Stomach (tissue), 9 donors: ENCODE results near the gene TIPARP. TPM values are rescaled to one million over a fixed set of nuclear protein-coding genes. Genes with fewer than 3 reads are reported as not detected.
A peak's percentile ranks its signal among the peaks of the same experiment; 100 is the strongest.

ENCODE experiments used
- DNase-seq, 2 donors: peaks; one replicate each; pipeline versions ENCODE4 v3.0.0 to v3.0.0-alpha.2; 2013 to 2019
- H3K27ac ChIP-seq, 5 donors: fragments of 200-600 bp in 4 of 5; sonication (generic) in 4 of 5; one replicate each; pipeline ENCODE4 v1.5.1; 2013 to 2019; ENCODE audit warnings: mild to moderate bottlenecking in 1 of 5, moderate library complexity in 1 of 5
- H3K27me3 ChIP-seq, 3 donors: fragments of 200-600 bp; sonication (generic); one replicate each; pipeline ENCODE4 v1.5.1; 2017 to 2019; ENCODE audit warnings: mixed run types in 1 of 3
- H3K36me3 ChIP-seq, 4 donors: fragments of 200-600 bp; sonication (generic); 1 replicate in 3 of 4; 2 replicates in 1 of 4; pipeline ENCODE4 v1.5.1; 2016 to 2019
- H3K4me1 ChIP-seq, 4 donors: fragments of 200-600 bp; sonication (generic); one replicate each; pipeline ENCODE4 v1.5.1; 2016 to 2019
- H3K4me3 ChIP-seq, 4 donors: fragments of 200-600 bp; sonication (generic) in 3 of 4; one replicate each; pipeline ENCODE4 v1.5.1; 2016 to 2019; ENCODE audit warnings: mild to moderate bottlenecking in 1 of 4
- H3K9me3 ChIP-seq, 4 donors: fragments of 200-600 bp; sonication (generic); one replicate each; pipeline ENCODE4 v1.5.1; 2016 to 2019
- EP300 ChIP-seq: sonication (generic); formaldehyde crosslinking; IDR thresholded peaks from one replicate; pipeline ENCODE4 v1.6.1; 2017; ENCODE audit warnings: antibody characterized with exemption
- POLR2A ChIP-seq, 4 donors: fragments of 450-650 bp; IDR thresholded peaks; one replicate each; pipeline ENCODE4 v1.6.1; 2016; ENCODE audit warnings: antibody characterized with exemption in 4 of 4, control low read depth in 2 of 4, mild to moderate bottlenecking in 1 of 4, moderate library complexity in 1 of 4
- POLR2AphosphoS5 ChIP-seq, 3 donors: sonication (generic); formaldehyde crosslinking; IDR thresholded peaks; one replicate each; pipeline ENCODE4 v1.6.1; 2016; ENCODE audit warnings: antibody characterized with exemption in 3 of 3
- WGBS, 5 donors: extraction: QIAGEN DNeasy Blood & Tissue Kit in 3 of 5; methylation state at CpG; one replicate each; pipeline versions ENCODE4 v1.1.5 to v1.1.7; 2013 to 2018; 5-methylcytosine and 5-hydroxymethylcytosine counted together
- intact Hi-C: fragments of 100-400 bp; cut with DNase I; formaldehyde crosslinking; loops from one replicate; pipeline ENCODE4 v1.15.1; 2023; ENCODE audit warnings: low total_unique reads
- polyA plus RNA-seq, 3 donors: library from polyadenylated mRNA; stranded (reverse); fragments of 200-250 nt; gene quantifications; one replicate each; pipeline ENCODE4 v1.2.3, GENCODE V29; 2013
- total RNA-seq, 5 donors: library from RNA; depleted of rRNA; stranded (reverse); fragments of >200 nt; gene quantifications; one replicate each; pipeline versions ENCODE4 v1.1.0 to v1.2.3, GENCODE V29; 2014 to 2016
- TF ChIP-seq, protein P1 (sequence below), 7 experiments: fragments of 450-650 bp in 4 of 7; fragments of 200-600 bp in 3 of 7; sonication (generic) in 3 of 7; IDR thresholded peaks; one replicate each; pipeline ENCODE4 v1.5.1; 2016 to 2019; ENCODE audit warnings: antibody characterized with exemption in 7 of 7, control low read depth in 2 of 7, mild to moderate bottlenecking in 1 of 7
- donor health status: healthy with polysubstance abuse.
- donor health status: Bipolar disorder and iron deficiency.
- donor health status: healthy.

The TIPARP gene
- total and polyA plus RNA-seq, 8 donors = 7.2 to 73.4 (median 22.5) TPM

DNA sequence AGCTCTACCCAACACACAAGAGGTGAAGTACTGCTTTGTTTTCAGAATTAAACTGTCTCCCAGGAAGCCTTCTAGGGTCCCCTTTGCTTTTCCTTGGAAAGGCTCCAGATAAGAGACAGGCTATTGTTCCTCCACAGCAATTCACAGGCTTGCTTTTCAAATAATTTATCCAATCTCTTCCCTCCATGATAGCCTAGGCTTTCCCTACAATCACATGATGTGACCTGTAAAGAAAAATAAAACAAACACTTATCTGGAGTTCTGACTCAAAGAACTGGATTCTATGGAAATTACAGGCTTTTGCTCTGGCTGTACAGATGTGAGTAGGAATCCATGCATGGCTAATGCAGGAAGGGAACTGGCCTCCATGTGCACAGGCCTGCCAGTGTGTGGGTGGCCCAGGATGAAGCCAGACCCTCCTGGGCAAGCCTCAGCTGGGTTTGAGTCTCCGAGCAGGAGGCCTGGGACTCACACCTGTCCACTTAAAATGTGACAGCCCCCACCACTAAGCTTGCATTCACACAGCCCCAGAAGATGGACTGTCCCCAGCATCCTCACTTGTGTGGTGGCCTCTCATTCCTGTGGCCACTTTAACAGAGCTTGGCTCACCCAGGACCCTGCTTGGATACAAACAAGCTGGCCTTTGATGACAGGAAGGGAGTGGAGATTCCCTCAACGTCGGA lies 75.9 kb downstream of the TIPARP start:
- Histone ChIP-seq H3K27ac (no peak overlapping the region), H3K27me3 (no peaks in the 10 kb centered on the region), H3K4me3 (no peak overlapping the region), H3K9me3 (peaks cover 0 to 9% (median 0%) of the 10 kb centered on the region in 4 donors), H3K4me1 (no peaks in the 10 kb centered on the region), H3K36me3 (no peaks in the 10 kb centered on the region)
- intact Hi-C loops = no loop called here
- DNase-seq = no peak
- 30 to 51% (median 42%) methylated on average over 3 of the region's 3 CpGs for WGBS, 5 donors
- TF ChIP-seq POLR2AphosphoS5 (IDR thresholded peaks at IDR 0.05) = no peak
- TF ChIP-seq EP300 = no peak
- TF ChIP-seq, protein P1, sequence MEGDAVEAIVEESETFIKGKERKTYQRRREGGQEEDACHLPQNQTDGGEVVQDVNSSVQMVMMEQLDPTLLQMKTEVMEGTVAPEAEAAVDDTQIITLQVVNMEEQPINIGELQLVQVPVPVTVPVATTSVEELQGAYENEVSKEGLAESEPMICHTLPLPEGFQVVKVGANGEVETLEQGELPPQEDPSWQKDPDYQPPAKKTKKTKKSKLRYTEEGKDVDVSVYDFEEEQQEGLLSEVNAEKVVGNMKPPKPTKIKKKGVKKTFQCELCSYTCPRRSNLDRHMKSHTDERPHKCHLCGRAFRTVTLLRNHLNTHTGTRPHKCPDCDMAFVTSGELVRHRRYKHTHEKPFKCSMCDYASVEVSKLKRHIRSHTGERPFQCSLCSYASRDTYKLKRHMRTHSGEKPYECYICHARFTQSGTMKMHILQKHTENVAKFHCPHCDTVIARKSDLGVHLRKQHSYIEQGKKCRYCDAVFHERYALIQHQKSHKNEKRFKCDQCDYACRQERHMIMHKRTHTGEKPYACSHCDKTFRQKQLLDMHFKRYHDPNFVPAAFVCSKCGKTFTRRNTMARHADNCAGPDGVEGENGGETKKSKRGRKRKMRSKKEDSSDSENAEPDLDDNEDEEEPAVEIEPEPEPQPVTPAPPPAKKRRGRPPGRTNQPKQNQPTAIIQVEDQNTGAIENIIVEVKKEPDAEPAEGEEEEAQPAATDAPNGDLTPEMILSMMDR (IDR thresholded peaks at IDR 0.05) = no peak
- no peak for TF ChIP-seq POLR2A (IDR thresholded peaks at IDR 0.05)

DNA sequence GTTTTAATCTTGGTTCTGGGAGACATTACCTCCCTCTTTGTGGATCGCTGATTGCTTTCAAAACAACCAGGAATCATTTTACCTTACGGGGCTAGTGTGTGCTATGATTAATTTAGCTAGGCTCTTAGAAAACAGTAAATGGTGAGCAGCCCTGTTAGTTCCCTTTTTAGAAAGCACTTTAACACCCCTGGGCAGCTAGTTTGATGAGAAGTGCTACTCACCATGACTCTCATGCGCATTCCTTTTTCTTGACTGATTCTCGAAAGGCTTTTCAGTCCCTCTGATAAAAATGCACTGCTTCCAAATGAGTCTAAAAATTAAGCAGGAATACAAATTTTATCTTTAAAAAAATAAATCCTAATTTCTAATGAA lies 76.5 kb downstream of the TIPARP start:
- no peak overlapping the region for H3K4me3 ChIP-seq
- H3K9me3 ChIP-seq = peaks cover 0 to 9% (median 0%) of the 10 kb centered on the region in 4 donors
- no peak for DNase-seq
- no peak overlapping the region for H3K27ac ChIP-seq
- H3K36me3 ChIP-seq = no peaks in the 10 kb centered on the region
- H3K27me3 ChIP-seq = no peaks in the 10 kb centered on the region
- intact Hi-C loops = no loop called here
- no peaks in the 10 kb centered on the region for H3K4me1 ChIP-seq
- 80 to 90% (median 85%) methylated on average over 4 of the region's 4 CpGs for WGBS, 5 donors
- TF ChIP-seq POLR2AphosphoS5 (IDR thresholded peaks at IDR 0.05) = no peak
- TF ChIP-seq, protein P1 (IDR thresholded peaks at IDR 0.05) = no peak
- TF ChIP-seq EP300 = no peak
- no peak for TF ChIP-seq POLR2A (IDR thresholded peaks at IDR 0.05)

DNA sequence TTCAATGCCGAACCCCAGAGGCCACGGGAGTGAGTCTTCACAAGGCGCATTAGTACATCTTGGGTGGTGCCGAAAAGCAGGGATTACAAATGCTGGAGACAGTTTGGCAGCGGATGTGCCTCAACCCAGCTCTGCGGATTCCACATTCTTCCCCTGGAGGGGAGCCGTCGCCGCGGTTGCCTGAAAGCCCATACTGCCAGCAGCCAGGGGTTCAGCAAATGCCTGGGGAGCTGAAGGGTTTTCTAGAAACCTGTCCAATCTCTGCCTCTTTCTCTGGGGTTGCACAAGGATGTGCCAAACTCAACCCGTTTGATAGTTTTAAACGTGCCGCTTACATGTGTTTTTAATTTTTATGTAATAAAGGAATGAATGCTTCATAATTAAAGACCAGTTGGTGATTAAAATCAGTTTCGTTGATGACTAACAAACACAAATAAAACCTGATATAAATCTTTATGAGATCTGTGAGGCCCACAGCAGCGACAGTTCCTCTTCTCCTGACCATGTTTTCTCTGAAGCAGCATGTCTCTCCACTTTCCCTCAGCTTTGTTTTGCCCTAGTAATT lies 77.2 kb downstream of the TIPARP start:
- Histone ChIP-seq H3K4me3 (no peak overlapping the region), H3K36me3 (no peaks in the 10 kb centered on the region), H3K4me1 (no peaks in the 10 kb centered on the region), H3K27ac (no peak overlapping the region), H3K27me3 (no peaks in the 10 kb centered on the region), H3K9me3 (peaks cover 0 to 9% (median 0%) of the 10 kb centered on the region in 4 donors)
- TF ChIP-seq POLR2AphosphoS5 (IDR thresholded peaks at IDR 0.05) = no peak
- TF ChIP-seq, protein P1 (IDR thresholded peaks at IDR 0.05) = no peak
- TF ChIP-seq POLR2A (IDR thresholded peaks at IDR 0.05) = no peak
- TF ChIP-seq EP300 = no peak
- intact Hi-C loops = no loop called here
- DNase-seq = peak in 1 of 2 donors; percentile 66
- WGBS, 5 donors = 40 to 69% (median 61%) methylated on average over 15 of the region's 15 CpGs

Other genes with a start within 250 kb of the TIPARP start
- gene SSR3, start 119.5 kb upstream of the TIPARP start, total RNA-seq = 100 to 1,000 TPM in 1 of 5 donors, 10 to 100 TPM in 4; 30.4 to 190 (median 77.1) TPM
- 10 to 100 TPM; 70.1 to 82.5 (median 76.6) TPM for gene SSR3, start 119.5 kb upstream of the TIPARP start, polyA plus RNA-seq
- 1 to 10 TPM in 2 of 5 donors, not detected in 3; 2.2 to 2.6 TPM for gene LEKR1, start 151.8 kb downstream of the TIPARP start, total RNA-seq
- under 1 TPM; 0.31 to 0.44 (median 0.33) TPM for gene LEKR1, start 151.8 kb downstream of the TIPARP start, polyA plus RNA-seq